Gastrocnemius medialis (tissue), 4 donors: ENCODE results near the gene GRM3. TPM values are rescaled to one million over a fixed set of nuclear protein-coding genes. Genes with fewer than 3 reads are reported as not detected.

Source experiments
- ATAC-seq, 2 donors: fragments of 150-250 bp; one replicate each; pipeline ENCODE4 v1.9.1; 2016
- DNase-seq, 2 donors: peaks; one replicate each; pipeline ENCODE4 v3.0.0-alpha.2; 2019
- H3K27ac ChIP-seq, 4 donors: fragments of 200-600 bp; sonication (generic); 1 replicate in 1 of 4; 2 replicates in 3 of 4; pipeline ENCODE4 v1.5.1; 2016 to 2018; ENCODE audit warnings: mild to moderate bottlenecking in 2 of 4, moderate library complexity in 1 of 4
- H3K27me3 ChIP-seq, 3 donors: fragments of 200-600 bp; sonication (generic) in 2 of 3; 1 replicate in 1 of 3; 2 replicates in 2 of 3; pipeline versions ENCODE4 v1.5.1 to v1.6.0; 2016 to 2019; ENCODE audit warnings: mild to moderate bottlenecking in 1 of 3, moderate library complexity in 1 of 3
- H3K36me3 ChIP-seq, 2 donors: fragments of 200-600 bp; sonication (generic) in 1 of 2; one replicate each; pipeline ENCODE4 v1.5.1; 2017 to 2018
- H3K4me1 ChIP-seq, 2 donors: fragments of 200-600 bp; sonication (generic) in 1 of 2; one replicate each; pipeline ENCODE4 v1.5.1; 2016 to 2017; ENCODE audit warnings: mild to moderate bottlenecking in 2 of 2
- H3K4me3 ChIP-seq, 4 donors: fragments of 200-600 bp; sonication (generic) in 3 of 4; 1 replicate in 1 of 4; 2 replicates in 3 of 4; pipeline ENCODE4 v1.5.1; 2016 to 2019; ENCODE audit warnings: mild to moderate bottlenecking in 2 of 4
- H3K9me3 ChIP-seq, 3 donors: fragments of 200-600 bp; sonication (generic) in 2 of 3; 1 replicate in 1 of 3; 2 replicates in 2 of 3; pipeline ENCODE4 v1.5.1; 2016 to 2019
- POLR2A ChIP-seq, 2 donors: fragments of 450-650 bp; IDR thresholded peaks; one replicate each; pipeline ENCODE4 v1.6.1; 2017; ENCODE audit warnings: antibody characterized with exemption in 2 of 2, mild to moderate bottlenecking in 2 of 2, moderate library complexity in 2 of 2
- in situ Hi-C, 4 donors: fragments of 200-750 bp; cut with MboI; loops; one replicate each; pipeline versions ENCODE4 v1.15.0 to v1.8.0; 2017; ENCODE audit warnings: low sequenced_read_pairs in 4 of 4
- intact Hi-C: fragments of 100-400 bp; cut with DNase I; formaldehyde crosslinking; loops from one replicate; pipeline ENCODE4 v1.15.1; 2023; ENCODE audit warnings: low total_unique reads
- total RNA-seq, 4 donors: library from RNA; depleted of rRNA; stranded (reverse); fragments of >200 nt; gene quantifications; one replicate each; pipeline versions ENCODE4 v1.1.0 to v1.2.3, GENCODE V29; 2016
- TF ChIP-seq, protein P1 (sequence below), 5 experiments: fragments of 450-650 bp in 3 of 5; fragments of 200-600 bp in 2 of 5; sonication (generic) in 2 of 5; IDR thresholded peaks in 4 of 5; conservative IDR thresholded peaks in 1 of 5; 1 replicate in 4 of 5; 2 replicates in 1 of 5; pipeline ENCODE4 v1.5.1; 2016 to 2019; ENCODE audit warnings: antibody characterized with exemption in 5 of 5, mild to moderate bottlenecking in 3 of 5, moderate library complexity in 3 of 5

GRM3 gene
- total RNA-seq, 4 donors from 2014 or later: not detected

DNA sequence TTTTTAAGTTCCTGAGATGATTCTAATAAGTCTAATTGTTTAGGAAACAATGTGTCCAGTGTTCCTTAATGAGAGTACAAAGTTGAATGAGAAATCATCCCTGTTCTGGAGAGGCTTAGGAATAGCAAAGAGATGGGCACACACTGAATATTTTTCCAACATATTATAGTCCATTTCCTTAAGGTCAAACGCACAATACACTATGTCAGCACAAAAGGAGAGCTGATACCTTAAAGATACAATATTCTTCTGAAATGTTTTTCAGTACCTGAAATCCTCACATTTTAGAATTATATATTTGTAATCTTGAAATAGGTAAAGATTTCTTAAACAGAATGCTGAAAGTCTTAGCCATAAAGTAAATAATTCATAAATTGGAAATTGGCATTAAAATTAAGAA, 183.2 kb downstream of the GRM3 start:
- in situ Hi-C loops (no loop called here), intact Hi-C loops (no loop called here)
- TF ChIP-seq POLR2A (IDR thresholded peaks at IDR 0.05): no peak
- TF ChIP-seq, protein P1, sequence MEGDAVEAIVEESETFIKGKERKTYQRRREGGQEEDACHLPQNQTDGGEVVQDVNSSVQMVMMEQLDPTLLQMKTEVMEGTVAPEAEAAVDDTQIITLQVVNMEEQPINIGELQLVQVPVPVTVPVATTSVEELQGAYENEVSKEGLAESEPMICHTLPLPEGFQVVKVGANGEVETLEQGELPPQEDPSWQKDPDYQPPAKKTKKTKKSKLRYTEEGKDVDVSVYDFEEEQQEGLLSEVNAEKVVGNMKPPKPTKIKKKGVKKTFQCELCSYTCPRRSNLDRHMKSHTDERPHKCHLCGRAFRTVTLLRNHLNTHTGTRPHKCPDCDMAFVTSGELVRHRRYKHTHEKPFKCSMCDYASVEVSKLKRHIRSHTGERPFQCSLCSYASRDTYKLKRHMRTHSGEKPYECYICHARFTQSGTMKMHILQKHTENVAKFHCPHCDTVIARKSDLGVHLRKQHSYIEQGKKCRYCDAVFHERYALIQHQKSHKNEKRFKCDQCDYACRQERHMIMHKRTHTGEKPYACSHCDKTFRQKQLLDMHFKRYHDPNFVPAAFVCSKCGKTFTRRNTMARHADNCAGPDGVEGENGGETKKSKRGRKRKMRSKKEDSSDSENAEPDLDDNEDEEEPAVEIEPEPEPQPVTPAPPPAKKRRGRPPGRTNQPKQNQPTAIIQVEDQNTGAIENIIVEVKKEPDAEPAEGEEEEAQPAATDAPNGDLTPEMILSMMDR (IDR thresholded peaks at IDR 0.05 in 4 of 5, conservative IDR thresholded peaks at IDR 0.05 in 1 of 5): no peak
- H3K27me3 ChIP-seq: no peaks in the 10 kb centered on the region
- H3K36me3 ChIP-seq: no peaks in the 10 kb centered on the region
- H3K4me1 ChIP-seq: no peaks in the 10 kb centered on the region
- DNase-seq (no peak), ATAC-seq (no peak)
- H3K4me3 ChIP-seq: no peak overlapping the region
- no peak overlapping the region for H3K27ac ChIP-seq
- no peaks in the 10 kb centered on the region for H3K9me3 ChIP-seq

DNA sequence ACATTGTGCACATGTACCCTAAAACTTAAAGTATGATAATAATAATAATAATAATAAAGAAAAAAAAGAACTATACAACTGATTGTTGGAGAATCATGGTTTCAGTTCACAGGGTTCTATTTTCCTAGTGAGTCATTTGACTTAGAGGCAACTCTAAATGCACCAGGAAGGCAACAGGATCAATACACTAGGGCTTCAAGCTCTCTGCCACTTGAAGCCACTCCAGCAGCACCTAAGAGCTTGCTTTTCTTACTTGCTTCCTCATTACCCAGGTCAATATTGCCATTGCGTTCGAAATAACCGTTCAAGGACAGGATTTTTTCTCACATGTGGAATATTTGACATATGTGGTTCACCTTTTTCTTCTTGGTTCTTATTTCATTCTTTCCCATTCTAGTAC, 189.7 kb downstream of the GRM3 start:
- H3K4me1 ChIP-seq: no peaks in the 10 kb centered on the region
- in situ Hi-C loops (no loop called here), intact Hi-C loops (no loop called here)
- DNase-seq (no peak), ATAC-seq (no peak)
- H3K4me3 ChIP-seq: no peak overlapping the region
- no peaks in the 10 kb centered on the region for H3K9me3 ChIP-seq
- no peaks in the 10 kb centered on the region for H3K27me3 ChIP-seq
- H3K27ac ChIP-seq: no peak overlapping the region
- TF ChIP-seq POLR2A (IDR thresholded peaks at IDR 0.05): no peak
- TF ChIP-seq, protein P1 (IDR thresholded peaks at IDR 0.05 in 4 of 5, conservative IDR thresholded peaks at IDR 0.05 in 1 of 5): no peak
- H3K36me3 ChIP-seq: no peaks in the 10 kb centered on the region

DNA sequence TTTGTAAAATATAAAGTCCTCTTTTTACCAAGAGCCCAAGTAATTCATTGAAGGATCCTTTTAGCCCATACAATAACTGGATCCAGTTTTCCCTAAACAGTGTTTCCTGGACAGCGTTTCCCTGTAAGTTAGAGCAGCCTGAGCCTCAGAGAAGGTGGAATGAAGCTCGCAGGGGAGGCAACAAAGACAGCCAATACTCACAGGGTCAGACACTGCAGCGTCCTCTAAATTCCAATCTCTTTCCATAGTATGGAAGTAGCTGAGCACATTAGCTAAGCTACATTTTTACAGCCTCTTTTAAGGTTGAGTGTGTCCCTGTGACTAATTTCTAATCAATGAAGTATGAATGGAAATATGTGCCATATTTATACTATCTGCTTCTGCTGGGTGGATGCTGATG, 193.5 kb downstream of the GRM3 start:
- DNase-seq (no peak), ATAC-seq (no peak)
- TF ChIP-seq, protein P1 (IDR thresholded peaks at IDR 0.05 in 4 of 5, conservative IDR thresholded peaks at IDR 0.05 in 1 of 5): no peak
- no peak for TF ChIP-seq POLR2A (IDR thresholded peaks at IDR 0.05)
- intact Hi-C loops (no loop called here), in situ Hi-C loops (no loop called here)
- H3K9me3 ChIP-seq: no peaks in the 10 kb centered on the region
- no peaks in the 10 kb centered on the region for H3K4me1 ChIP-seq
- no peak overlapping the region for H3K4me3 ChIP-seq
- H3K27ac ChIP-seq: no peak overlapping the region
- H3K36me3 ChIP-seq: no peaks in the 10 kb centered on the region
- no peaks in the 10 kb centered on the region for H3K27me3 ChIP-seq

DNA sequence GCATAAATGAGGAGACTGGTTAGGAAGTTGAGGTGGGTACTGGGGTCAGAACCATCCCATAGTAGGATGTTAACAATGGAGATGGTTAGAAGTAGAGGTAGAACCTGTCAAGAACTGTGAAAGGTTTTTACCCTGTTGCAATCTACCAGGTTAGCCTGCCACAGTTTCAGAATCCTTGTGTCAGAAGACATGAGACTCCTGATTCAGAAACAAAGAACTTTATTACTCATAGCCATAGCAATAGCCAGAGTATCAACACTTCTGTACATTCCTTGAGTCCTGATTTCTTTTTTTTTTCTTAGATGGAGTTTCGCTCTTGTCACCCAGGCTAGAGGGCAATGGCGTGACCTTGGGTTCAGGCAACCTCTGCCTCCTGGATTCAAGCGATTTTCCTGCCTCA, 200.9 kb downstream of the GRM3 start:
- no peak overlapping the region for H3K4me3 ChIP-seq
- in situ Hi-C loops (no loop called here), intact Hi-C loops (no loop called here)
- TF ChIP-seq, protein P1 (IDR thresholded peaks at IDR 0.05 in 4 of 5, conservative IDR thresholded peaks at IDR 0.05 in 1 of 5): no peak
- TF ChIP-seq POLR2A (IDR thresholded peaks at IDR 0.05): no peak
- H3K4me1 ChIP-seq: no peaks in the 10 kb centered on the region
- no peak for DNase-seq
- no peak overlapping the region for H3K27ac ChIP-seq
- no peaks in the 10 kb centered on the region for H3K36me3 ChIP-seq
- H3K9me3 ChIP-seq: no peaks in the 10 kb centered on the region
- no peak for ATAC-seq
- H3K27me3 ChIP-seq: no peaks in the 10 kb centered on the region

DNA sequence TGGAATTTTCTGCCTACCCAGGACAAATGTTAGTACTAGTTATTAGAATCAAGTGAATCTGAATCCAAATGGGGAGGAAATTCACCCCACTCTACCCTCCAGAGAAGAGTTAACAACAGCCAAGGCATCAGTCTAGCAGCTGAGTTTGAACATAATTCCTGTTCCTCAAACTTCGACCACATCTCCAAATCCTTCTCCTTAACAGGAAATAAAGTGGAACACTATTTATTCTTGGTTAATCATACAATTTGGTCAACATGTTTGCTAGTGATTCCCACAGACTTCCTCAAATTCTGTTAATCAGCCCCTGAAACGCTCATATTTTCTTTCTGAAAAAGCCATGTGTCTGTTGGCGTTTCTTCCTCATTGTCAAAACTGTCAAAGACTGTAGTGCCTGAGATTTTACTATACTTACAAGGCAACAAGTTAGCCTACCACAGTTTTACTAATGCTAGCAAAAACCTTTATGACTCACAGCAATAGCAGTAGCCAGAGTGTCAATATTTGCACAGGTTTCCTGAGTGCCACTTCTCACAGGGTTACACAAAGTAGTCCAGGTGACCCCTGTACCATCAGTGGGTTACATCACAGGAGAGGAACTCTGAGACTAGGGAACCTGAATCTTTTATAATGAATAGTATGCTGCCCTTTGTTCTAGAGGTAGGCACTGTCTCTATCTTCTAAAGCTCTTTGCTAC, 202.9 kb downstream of the GRM3 start:
- no peaks in the 10 kb centered on the region for H3K36me3 ChIP-seq

More for the DNA sequence above, 202.9 kb downstream of the GRM3 start:
- Histone ChIP-seq H3K4me1 (no peaks in the 10 kb centered on the region), H3K27me3 (no peaks in the 10 kb centered on the region), H3K9me3 (no peaks in the 10 kb centered on the region), H3K4me3 (no peak overlapping the region), H3K27ac (no peak overlapping the region)
- ATAC-seq: no peak
- no peak for DNase-seq
- intact Hi-C loops: no loop called here
- in situ Hi-C loops: no loop called here
- no peak for TF ChIP-seq POLR2A (IDR thresholded peaks at IDR 0.05)
- TF ChIP-seq, protein P1 (IDR thresholded peaks at IDR 0.05 in 4 of 5, conservative IDR thresholded peaks at IDR 0.05 in 1 of 5): no peak
